ENCODE results near the gene GPR84. TPM values are rescaled to one million over a fixed set of nuclear protein-coding genes. Genes with fewer than 3 reads are reported as not detected.

Gene GPR84
- polyA plus RNA-seq (ENCODE audit: insufficient read length in 10 of 10), result under 1 TPM in 7 of 10 donors, not detected in 3; 0.08 to 0.42 (median 0.29) TPM
- long read RNA-seq, donor 1, result 0 reads
- long read RNA-seq, donor 2, result 0 reads
- long read RNA-seq, donor 3, result 0 reads
- long read RNA-seq, donor 4, result 0 reads
- long read RNA-seq, donor 5, result 0 reads
- long read RNA-seq, donor 6, result 0 reads
- long read RNA-seq, donor 7, result 0 reads
- long read RNA-seq, donor 8, partial matches to known transcripts, result 0 of 1 reads
- long read RNA-seq, donor 8, other reads (novel, unspliced or antisense), result 0 of 1 reads
- long read RNA-seq, donor 9, result 0 reads

GRCh38 chr12:54364413-54364812, at the start of gene GPR84:
GPR84 (minus strand) TSS chr12:54364486; CDS start chr12:54363851, 635 bp downstream.
- no peak for DNase-seq

- DNase-seq, result no peak
These were observed 49.3 kb upstream of the GPR84 start for GRCh38 chr12:54413284-54414190.

DNA sequence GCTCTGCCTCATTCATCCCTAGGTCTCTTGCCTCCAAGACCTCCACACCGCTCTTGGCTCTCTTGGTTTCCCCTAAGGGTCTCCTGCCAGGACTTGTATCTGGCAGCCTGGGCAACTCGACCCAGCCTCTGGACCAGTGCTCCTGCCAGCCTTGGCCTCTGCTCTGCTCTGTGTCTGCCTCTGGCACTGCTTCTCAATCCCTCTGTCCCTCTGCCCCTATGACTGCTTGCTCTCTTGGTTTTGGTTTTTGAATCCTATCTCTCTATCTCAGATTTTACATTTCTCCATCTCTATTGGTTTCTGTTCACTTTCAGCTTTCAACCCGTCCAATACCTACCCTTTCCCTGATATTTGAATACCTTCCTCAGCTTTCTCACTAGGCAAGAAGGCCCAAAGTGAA, 48.5 kb upstream of the GPR84 start:
- DNase-seq, result no peak

- no peak for DNase-seq
These were observed 48.1 kb upstream of the GPR84 start for GRCh38 chr12:54412348-54412747.

GRCh38 chr12:54411391-54412241, 47.3 kb upstream of the GPR84 start:
- peak in 1 of 3 donors; percentile 96 for DNase-seq

- DNase-seq, result no peak
These were observed 45.0 kb upstream of the GPR84 start for GRCh38 chr12:54409267-54409666.

DNA sequence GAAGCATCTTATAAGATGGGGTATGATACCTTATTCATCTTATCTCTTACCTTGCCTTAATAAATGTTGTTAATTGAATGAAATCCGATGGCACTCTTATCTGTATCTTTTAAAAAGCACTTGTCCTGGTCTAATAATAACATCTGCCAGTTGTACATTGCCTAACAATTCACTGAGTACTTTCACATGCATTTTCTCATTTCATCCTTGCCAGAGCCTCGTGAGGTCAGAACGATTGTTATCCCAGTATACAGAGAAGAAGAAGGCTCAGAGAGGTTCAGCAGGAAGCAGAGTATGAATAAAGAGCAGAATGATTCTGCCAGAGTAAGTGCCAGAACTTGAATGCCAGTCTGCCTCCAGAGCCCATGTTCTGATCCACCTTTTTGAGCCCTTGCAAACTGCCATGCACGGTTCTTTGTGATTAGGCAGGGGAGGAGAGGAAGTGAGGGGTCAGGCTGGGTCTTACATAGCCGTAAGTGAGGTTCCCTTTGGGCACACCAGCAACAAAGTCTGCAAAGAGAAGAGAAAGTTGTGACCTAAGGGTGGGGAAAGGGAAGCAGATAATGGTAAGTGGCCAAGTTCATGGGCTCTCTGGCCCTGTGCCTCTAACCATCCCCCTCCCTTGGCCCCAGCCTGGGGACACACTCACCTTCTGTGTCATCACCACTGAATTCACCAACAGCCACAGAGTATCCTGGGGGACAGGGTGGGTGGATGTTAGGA, 43.1 kb upstream of the GPR84 start:
- DNase-seq, result no peak

- no peak for DNase-seq
These were observed 41.3 kb upstream of the GPR84 start for GRCh38 chr12:54405573-54405972.

DNA sequence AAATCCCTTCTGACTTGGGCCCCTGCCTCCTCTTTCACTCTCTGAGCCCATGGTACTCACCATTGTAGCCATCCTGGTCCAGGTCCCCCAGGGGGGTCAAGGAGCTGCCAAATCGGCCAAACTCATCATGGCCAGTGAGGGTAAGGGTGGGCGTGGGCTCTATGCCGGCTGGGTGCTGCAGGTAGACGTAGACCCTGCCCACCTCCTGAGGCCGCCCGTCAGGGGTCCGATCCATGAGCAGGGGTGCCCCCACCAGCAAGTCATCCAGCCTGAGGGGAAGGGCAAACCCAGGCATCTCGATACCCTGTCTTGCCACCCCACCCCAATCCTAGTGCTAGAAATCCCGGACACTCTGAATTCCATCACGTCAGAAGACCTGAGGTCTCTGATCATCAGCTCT, 40.8 kb upstream of the GPR84 start:
- no peak for DNase-seq

GRCh38 chr12:54404061-54405004, 40.0 kb upstream of the GPR84 start:
- no peak for DNase-seq

GRCh38 chr12:54401119-54401518, 36.8 kb upstream of the GPR84 start:
- DNase-seq, result no peak

DNA sequence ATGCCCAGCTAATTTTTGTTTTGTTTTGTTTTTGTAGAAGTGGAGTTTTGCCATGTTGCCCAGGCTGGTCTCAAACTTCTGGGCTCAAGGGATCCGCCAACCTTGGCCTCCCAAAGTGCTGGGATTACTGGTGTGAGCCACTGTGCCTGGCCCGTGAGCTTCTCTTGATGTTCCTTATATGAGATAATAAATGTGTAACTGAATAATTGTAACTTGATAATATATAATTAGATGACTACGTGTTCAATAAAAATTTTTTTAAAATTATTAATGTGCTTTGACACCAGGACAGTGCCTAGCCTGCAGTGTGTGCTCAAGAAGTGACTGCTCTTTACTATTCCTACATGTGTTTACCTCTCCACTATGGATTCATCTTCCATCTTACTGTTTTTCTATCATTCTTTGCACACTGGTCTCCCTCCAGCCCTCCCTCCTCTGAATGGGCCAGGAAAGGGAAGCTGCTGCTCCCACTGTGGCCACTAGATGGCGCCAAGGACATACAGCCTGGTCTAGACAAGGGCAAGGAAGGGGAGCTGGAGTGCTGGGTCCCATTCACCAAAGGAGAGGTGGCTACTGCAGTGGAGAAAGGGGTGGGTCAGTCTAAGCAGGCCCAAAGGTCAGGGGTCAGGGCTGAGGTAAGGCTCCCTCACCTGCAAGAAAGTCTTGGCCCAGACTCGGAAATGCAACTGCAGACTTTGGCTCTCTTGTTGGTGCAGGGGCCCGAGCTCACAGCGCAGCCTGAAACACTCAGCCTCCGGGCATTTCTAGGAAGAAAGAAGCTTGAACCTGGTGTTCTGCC, 34.9 kb upstream of the GPR84 start:
- DNase-seq, result peak; percentile 83 to 93 (median 91)

GRCh38 chr12:54398218-54398617, 33.9 kb upstream of the GPR84 start:
- no peak for DNase-seq

GRCh38 chr12:54397157-54397556, 32.9 kb upstream of the GPR84 start:
- no peak for DNase-seq

- no peak for DNase-seq
These were observed 31.3 kb upstream of the GPR84 start for GRCh38 chr12:54395545-54395944.

DNA sequence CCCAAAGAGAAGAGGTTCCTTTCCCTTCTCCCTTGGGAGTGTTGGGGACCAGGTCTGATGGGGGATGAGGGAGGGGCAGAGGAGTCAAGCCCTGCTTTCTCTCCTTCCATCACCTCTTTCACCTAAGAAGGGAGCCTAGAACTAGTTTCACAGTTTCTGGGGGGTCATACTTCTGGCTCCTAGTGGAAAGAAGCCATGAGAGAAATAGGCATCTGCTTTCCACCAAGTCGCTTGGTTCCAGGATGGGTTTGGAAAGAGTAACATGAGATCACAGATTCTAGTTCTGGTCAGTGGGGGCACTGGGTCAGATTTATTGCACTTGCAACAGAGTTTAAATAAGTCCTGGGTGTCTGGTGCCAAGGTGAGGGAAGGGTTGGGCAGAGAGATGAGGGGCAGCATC, 30.7 kb upstream of the GPR84 start:
- no peak for DNase-seq

- DNase-seq, result peak in 1 of 3 donors; percentile 72
These were observed 30.0 kb upstream of the GPR84 start for GRCh38 chr12:54394281-54394719.

DNA sequence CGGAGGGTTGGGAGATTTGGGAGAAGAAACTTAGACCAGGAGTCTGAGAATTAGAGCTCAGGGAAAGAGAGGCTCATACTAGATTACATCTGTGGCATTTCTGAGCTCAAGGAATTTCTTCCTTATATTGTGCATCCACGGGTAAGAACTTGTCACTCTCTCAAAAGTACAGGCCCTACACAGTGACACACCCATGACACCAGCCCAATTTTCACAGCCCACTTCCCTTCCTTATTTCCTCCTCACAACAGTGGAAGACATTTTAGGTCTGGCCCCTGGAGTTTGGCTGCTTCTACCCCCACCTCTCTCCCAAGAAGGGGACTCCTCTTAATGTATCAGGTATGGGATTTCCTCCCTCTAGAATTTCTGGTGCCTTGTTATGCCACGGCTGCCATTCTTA, 29.5 kb upstream of the GPR84 start:
- no peak for DNase-seq

DNA sequence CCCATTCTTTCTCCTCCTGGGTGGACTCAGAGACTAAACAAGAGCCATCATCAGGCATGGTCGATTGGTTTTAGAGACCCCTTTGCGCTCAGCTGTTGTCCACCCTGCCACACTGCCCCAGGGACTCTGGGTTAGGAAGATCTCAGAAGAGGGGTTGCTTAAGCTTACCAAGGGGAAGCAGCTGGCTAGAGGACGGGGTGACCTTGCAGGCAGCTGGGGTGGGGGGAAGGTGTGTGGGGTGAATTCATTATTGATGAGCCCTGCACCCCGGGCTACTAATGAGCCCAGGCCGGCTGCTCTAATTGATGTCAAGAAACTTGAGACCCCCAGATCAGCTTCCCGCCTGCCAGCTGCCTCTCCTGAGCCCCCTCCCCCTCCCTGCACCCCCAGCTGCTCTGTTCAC, 28.9 kb upstream of the GPR84 start:
- DNase-seq, result no peak

All from muscle of back (tissue), 13 donors.